ENCODE data around the gene PLPP6. TPM values are rescaled to one million over a fixed set of nuclear protein-coding genes. Genes with fewer than 3 reads are reported as not detected.

PLPP6 gene
- total and polyA plus RNA-seq, 2 of the 13 experiments (the other 11 are each of a cell fraction or from before 2014, with no cell fraction given) = 12.1 to 15.5 TPM

- Histone ChIP-seq H3K4me3 (replicated peaks in 1 of 3; ENCODE audit: insufficient read depth in 1 of 3, low read depth in 2 of 3, low read length in 3 of 3) (no peak overlapping the region), H3K9me3 (ENCODE audit: low read length) (no peaks in the 10 kb centered on the region), H3K27ac (ENCODE audit: extremely low read length, insufficient read depth, low read length) (no peak overlapping the region), H3K36me3 (replicated peaks in 1 of 2; ENCODE audit: control insufficient read depth in 1 of 2, insufficient read depth in 2 of 2, low read length in 2 of 2) (no peaks in the 10 kb centered on the region; a peak in 1 of 5 replicates), H3K79me2 (ENCODE audit: insufficient read depth, low read length) (no peaks in the 10 kb centered on the region), H3K27me3 (ENCODE audit: control insufficient read depth in 1 of 2, insufficient read depth in 2 of 2, low read length in 2 of 2) (no peaks in the 10 kb centered on the region), H3K4me1 (ENCODE audit: insufficient read depth, low read length) (peaks cover 25% of the 10 kb centered on the region), H2AFZ (ENCODE audit: low read length) (no peak overlapping the region), H4K20me1 (ENCODE audit: insufficient read depth, low read length) (no peaks in the 10 kb centered on the region), H3K9ac (ENCODE audit: insufficient read depth, low read depth, low read length) (no peak overlapping the region), H3K4me2 (ENCODE audit: low read depth, low read length) (no peak overlapping the region)
- no peak for DNase-seq (ENCODE audit: low spot score)
- intact Hi-C loops (cut with micrococcal nuclease; ENCODE audit: unreplicated experiment) = no loop called here
- ATAC-seq = no peak
- CTCF ChIA-PET (ENCODE audit: low intra/inter-chr PET ratio, low total read pairs) = no interaction called here
- no peak for TF ChIP-seq CENPT (CRISPR knock-in tag; IDR thresholded peaks at IDR 0.05; ENCODE audit: low read depth)
- no peak for TF ChIP-seq NCOA1 (CRISPR knock-in tag; IDR thresholded peaks at IDR 0.05)
- TF ChIP-seq, protein P1, sequence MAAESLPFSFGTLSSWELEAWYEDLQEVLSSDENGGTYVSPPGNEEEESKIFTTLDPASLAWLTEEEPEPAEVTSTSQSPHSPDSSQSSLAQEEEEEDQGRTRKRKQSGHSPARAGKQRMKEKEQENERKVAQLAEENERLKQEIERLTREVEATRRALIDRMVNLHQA (CRISPR knock-in tag; IDR thresholded peaks at IDR 0.05) = no peak
- no peak for TF ChIP-seq ZFP36L1 (CRISPR knock-in tag; IDR thresholded peaks at IDR 0.05)
- no peak for TF ChIP-seq ZNF749 (CRISPR knock-in tag; IDR thresholded peaks at IDR 0.05; ENCODE audit: borderline replicate concordance)
- TF ChIP-seq, protein P2, sequence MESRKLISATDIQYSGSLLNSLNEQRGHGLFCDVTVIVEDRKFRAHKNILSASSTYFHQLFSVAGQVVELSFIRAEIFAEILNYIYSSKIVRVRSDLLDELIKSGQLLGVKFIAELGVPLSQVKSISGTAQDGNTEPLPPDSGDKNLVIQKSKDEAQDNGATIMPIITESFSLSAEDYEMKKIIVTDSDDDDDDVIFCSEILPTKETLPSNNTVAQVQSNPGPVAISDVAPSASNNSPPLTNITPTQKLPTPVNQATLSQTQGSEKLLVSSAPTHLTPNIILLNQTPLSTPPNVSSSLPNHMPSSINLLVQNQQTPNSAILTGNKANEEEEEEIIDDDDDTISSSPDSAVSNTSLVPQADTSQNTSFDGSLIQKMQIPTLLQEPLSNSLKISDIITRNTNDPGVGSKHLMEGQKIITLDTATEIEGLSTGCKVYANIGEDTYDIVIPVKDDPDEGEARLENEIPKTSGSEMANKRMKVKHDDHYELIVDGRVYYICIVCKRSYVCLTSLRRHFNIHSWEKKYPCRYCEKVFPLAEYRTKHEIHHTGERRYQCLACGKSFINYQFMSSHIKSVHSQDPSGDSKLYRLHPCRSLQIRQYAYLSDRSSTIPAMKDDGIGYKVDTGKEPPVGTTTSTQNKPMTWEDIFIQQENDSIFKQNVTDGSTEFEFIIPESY (CRISPR knock-in tag; IDR thresholded peaks at IDR 0.05) = no peak
- no peak for TF ChIP-seq MBNL3 (CRISPR knock-in tag; conservative IDR thresholded peaks at IDR 0.05)
- no peak for TF ChIP-seq KAT2B (IDR thresholded peaks at IDR 0.05; ENCODE audit: borderline replicate concordance, low read depth, low read length)
- no peak for TF ChIP-seq ZNF775 (CRISPR knock-in tag; IDR thresholded peaks at IDR 0.05; ENCODE audit: borderline replicate concordance)
- no peak for TF ChIP-seq SMYD3 (CRISPR knock-in tag; IDR thresholded peaks at IDR 0.05)
- no peak for TF ChIP-seq ZBTB38 (CRISPR knock-in tag; IDR thresholded peaks at IDR 0.05)
- no peak for TF ChIP-seq ZFP37 (CRISPR knock-in tag; IDR thresholded peaks at IDR 0.05; ENCODE audit: borderline replicate concordance)
- TF ChIP-seq ZNF550 (CRISPR knock-in tag; IDR thresholded peaks at IDR 0.05; ENCODE audit: borderline replicate concordance) = no peak
- no peak for TF ChIP-seq RXRA (CRISPR knock-in tag; IDR thresholded peaks at IDR 0.05)
- TF ChIP-seq, protein P3, sequence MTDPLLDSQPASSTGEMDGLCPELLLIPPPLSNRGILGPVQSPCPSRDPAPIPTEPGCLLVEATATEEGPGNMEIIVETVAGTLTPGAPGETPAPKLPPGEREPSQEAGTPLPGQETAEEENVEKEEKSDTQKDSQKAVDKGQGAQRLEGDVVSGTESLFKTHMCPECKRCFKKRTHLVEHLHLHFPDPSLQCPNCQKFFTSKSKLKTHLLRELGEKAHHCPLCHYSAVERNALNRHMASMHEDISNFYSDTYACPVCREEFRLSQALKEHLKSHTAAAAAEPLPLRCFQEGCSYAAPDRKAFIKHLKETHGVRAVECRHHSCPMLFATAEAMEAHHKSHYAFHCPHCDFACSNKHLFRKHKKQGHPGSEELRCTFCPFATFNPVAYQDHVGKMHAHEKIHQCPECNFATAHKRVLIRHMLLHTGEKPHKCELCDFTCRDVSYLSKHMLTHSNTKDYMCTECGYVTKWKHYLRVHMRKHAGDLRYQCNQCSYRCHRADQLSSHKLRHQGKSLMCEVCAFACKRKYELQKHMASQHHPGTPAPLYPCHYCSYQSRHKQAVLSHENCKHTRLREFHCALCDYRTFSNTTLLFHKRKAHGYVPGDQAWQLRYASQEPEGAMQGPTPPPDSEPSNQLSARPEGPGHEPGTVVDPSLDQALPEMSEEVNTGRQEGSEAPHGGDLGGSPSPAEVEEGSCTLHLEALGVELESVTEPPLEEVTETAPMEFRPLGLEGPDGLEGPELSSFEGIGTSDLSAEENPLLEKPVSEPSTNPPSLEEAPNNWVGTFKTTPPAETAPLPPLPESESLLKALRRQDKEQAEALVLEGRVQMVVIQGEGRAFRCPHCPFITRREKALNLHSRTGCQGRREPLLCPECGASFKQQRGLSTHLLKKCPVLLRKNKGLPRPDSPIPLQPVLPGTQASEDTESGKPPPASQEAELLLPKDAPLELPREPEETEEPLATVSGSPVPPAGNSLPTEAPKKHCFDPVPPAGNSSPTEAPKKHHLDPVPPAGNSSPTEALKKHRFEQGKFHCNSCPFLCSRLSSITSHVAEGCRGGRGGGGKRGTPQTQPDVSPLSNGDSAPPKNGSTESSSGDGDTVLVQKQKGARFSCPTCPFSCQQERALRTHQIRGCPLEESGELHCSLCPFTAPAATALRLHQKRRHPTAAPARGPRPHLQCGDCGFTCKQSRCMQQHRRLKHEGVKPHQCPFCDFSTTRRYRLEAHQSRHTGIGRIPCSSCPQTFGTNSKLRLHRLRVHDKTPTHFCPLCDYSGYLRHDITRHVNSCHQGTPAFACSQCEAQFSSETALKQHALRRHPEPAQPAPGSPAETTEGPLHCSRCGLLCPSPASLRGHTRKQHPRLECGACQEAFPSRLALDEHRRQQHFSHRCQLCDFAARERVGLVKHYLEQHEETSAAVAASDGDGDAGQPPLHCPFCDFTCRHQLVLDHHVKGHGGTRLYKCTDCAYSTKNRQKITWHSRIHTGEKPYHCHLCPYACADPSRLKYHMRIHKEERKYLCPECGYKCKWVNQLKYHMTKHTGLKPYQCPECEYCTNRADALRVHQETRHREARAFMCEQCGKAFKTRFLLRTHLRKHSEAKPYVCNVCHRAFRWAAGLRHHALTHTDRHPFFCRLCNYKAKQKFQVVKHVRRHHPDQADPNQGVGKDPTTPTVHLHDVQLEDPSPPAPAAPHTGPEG (CRISPR knock-in tag; IDR thresholded peaks at IDR 0.05) = no peak
- no peak for TF ChIP-seq ZSCAN22 (CRISPR knock-in tag; IDR thresholded peaks at IDR 0.05)
- no peak for FAIRE-seq
- in situ Hi-C loops (cut with HindIII; ENCODE audit: extremely low pct_ligation_motif_present, low pct_unique_long_range_greater_than_20kb) = no loop called here
- BruUV-seq (replicated peaks) = no TSS peak
- WGBS (ENCODE audit: low lambda C conversion rate) = 79% methylated on average over 3 of the region's 3 CpGs
- POLR2A ChIA-PET = interaction anchor here (0.9 to 1.7 kb wide), 2 partner anchors 21 to 23 kb away, joined by 4 read pairs; partner anchors contain the start of gene CDC37L1
Observed at GRCh38 chr9:4656621-4657020, 5.5 kb upstream of the PLPP6 start.

Data from HepG2 (cell line).